ENCODE data around the gene GRM4. TPM values are rescaled to one million over a fixed set of nuclear protein-coding genes. Genes with fewer than 3 reads are reported as not detected.

Gene GRM4
- total RNA-seq, 5 donors from 2014 or later (not counting 1 experiment from before 2014, with no cell fraction given), result 0.10 to 0.38 (median 0.21) TPM; not detected in 1

- DNase-seq (no peak), ATAC-seq (replicated peaks in 1 of 4) (no peak)
- Mint-ChIP-seq H3K36me3 (no peaks in the 10 kb centered on the region), H3K4me3 (no peak overlapping the region), H3K9me3 (no peaks in the 10 kb centered on the region), H3K4me1 (peaks cover 0 to 6% (median 0%) of the 10 kb centered on the region in 3 donors), H3K27ac (no peak overlapping the region), H3K27me3 (peaks cover 4 to 8% of the 10 kb centered on the region in 2 donors)
- ChIA-PET POLR2A (no interaction called here), CTCF (interaction anchor here in 1 of 2 donors (0.5 kb wide), 1 partner anchor 201 kb away, joined by 3 read pairs; no protein-coding TSS in a partner anchor)
- no peaks in the 10 kb centered on the region for H3K4me1 ChIP-seq (ENCODE audit: control insufficient read depth in 1 of 2, extremely low read depth in 1 of 2, insufficient read depth in 2 of 2, low read length in 2 of 2)
- no peaks in the 10 kb centered on the region for H3K9me3 ChIP-seq
- no peaks in the 10 kb centered on the region for H3K36me3 ChIP-seq (ENCODE audit: control insufficient read depth in 2 of 2, extremely low read depth in 1 of 2, insufficient read depth in 1 of 2, low read length in 1 of 2)
- no peak overlapping the region for H3K4me3 ChIP-seq (ENCODE audit: control insufficient read depth in 1 of 2, extremely low read depth in 1 of 2, low read length in 1 of 2)
- H3K27ac ChIP-seq (ENCODE audit: low read length), result no peak overlapping the region
- peaks cover 0 to 25% of the 10 kb centered on the region in 2 experiments for H3K27me3 ChIP-seq (replicated peaks in 1 of 2; ENCODE audit: control insufficient read depth in 2 of 2, extremely low read depth in 1 of 2, insufficient read depth in 2 of 2, low read length in 1 of 2)
- WGBS (ENCODE audit: insufficient coverage), result 88% methylated on average over 19 of the region's 20 CpGs
Observed at GRCh38 chr6:34036357-34037069, 109.4 kb downstream of the GRM4 start.

GRCh38 chr6:34035704-34036356 is 110.1 kb downstream of the GRM4 start:
- Mint-ChIP-seq H3K36me3 (no peaks in the 10 kb centered on the region), H3K9me3 (no peaks in the 10 kb centered on the region), H3K27ac (no peak overlapping the region), H3K27me3 (peaks cover 4 to 8% of the 10 kb centered on the region in 2 donors), H3K4me1 (peaks cover 0 to 6% (median 0%) of the 10 kb centered on the region in 3 donors), H3K4me3 (no peak overlapping the region)
- no peaks in the 10 kb centered on the region for H3K4me1 ChIP-seq (ENCODE audit: control insufficient read depth in 1 of 2, extremely low read depth in 1 of 2, insufficient read depth in 2 of 2, low read length in 2 of 2)
- DNase-seq (no peak), ATAC-seq (replicated peaks in 1 of 4) (no peak)
- ChIA-PET CTCF (no interaction called here), POLR2A (no interaction called here)
- H3K27me3 ChIP-seq (replicated peaks in 1 of 2; ENCODE audit: control insufficient read depth in 2 of 2, extremely low read depth in 1 of 2, insufficient read depth in 2 of 2, low read length in 1 of 2), result peaks cover 0 to 28% of the 10 kb centered on the region in 2 experiments
- no peaks in the 10 kb centered on the region for H3K9me3 ChIP-seq
- no peaks in the 10 kb centered on the region for H3K36me3 ChIP-seq (ENCODE audit: control insufficient read depth in 2 of 2, extremely low read depth in 1 of 2, insufficient read depth in 1 of 2, low read length in 1 of 2)
- 90% methylated on average over 40 of the region's 40 CpGs for WGBS (ENCODE audit: insufficient coverage)
- no peak overlapping the region for H3K27ac ChIP-seq (ENCODE audit: low read length)
- no peak overlapping the region for H3K4me3 ChIP-seq (ENCODE audit: control insufficient read depth in 1 of 2, extremely low read depth in 1 of 2, low read length in 1 of 2)

- WGBS (ENCODE audit: insufficient coverage), result 90% methylated on average over 1 of the region's 1 CpG
- ATAC-seq (replicated peaks in 1 of 4), result no peak
- H3K36me3 Mint-ChIP-seq, result no peaks in the 10 kb centered on the region
Observed at GRCh38 chr6:34035161-34035560, 110.7 kb downstream of the GRM4 start.

GRCh38 chr6:34032856-34033255 is 113.0 kb downstream of the GRM4 start:
- Histone ChIP-seq H3K36me3 (ENCODE audit: control insufficient read depth in 2 of 2, extremely low read depth in 1 of 2, insufficient read depth in 1 of 2, low read length in 1 of 2) (no peaks in the 10 kb centered on the region), H3K27me3 (replicated peaks in 1 of 2; ENCODE audit: control insufficient read depth in 2 of 2, extremely low read depth in 1 of 2, insufficient read depth in 2 of 2, low read length in 1 of 2) (peaks cover 0 to 46% of the 10 kb centered on the region in 2 experiments), H3K9me3 (no peaks in the 10 kb centered on the region), H3K4me1 (ENCODE audit: control insufficient read depth in 1 of 2, extremely low read depth in 1 of 2, insufficient read depth in 2 of 2, low read length in 2 of 2) (no peaks in the 10 kb centered on the region), H3K4me3 (ENCODE audit: control insufficient read depth in 1 of 2, extremely low read depth in 1 of 2, low read length in 1 of 2) (no peak overlapping the region), H3K27ac (ENCODE audit: low read length) (no peak overlapping the region)
- Mint-ChIP-seq H3K9me3 (no peaks in the 10 kb centered on the region), H3K4me1 (peaks cover 0 to 6% (median 0%) of the 10 kb centered on the region in 3 donors), H3K27me3 (peaks cover 4 to 8% of the 10 kb centered on the region in 2 donors), H3K4me3 (no peak overlapping the region), H3K27ac (no peak overlapping the region), H3K36me3 (no peaks in the 10 kb centered on the region)
- 67% methylated on average over 3 of the region's 5 CpGs for WGBS (ENCODE audit: insufficient coverage)
- CTCF ChIA-PET, result no interaction called here
- no peak for DNase-seq
- ATAC-seq (replicated peaks in 1 of 4), result no peak
- POLR2A ChIA-PET, result interaction anchor here in 1 of 2 donors (0.6 kb wide), 1 partner anchor 10 kb away, joined by 6 read pairs; no protein-coding TSS in a partner anchor

More at GRCh38 chr6:34035161-34035560, 110.7 kb downstream of the GRM4 start:
- Mint-ChIP-seq H3K9me3 (no peaks in the 10 kb centered on the region), H3K27me3 (peaks cover 4 to 8% of the 10 kb centered on the region in 2 donors), H3K4me1 (peaks cover 0 to 6% (median 0%) of the 10 kb centered on the region in 3 donors), H3K4me3 (no peak overlapping the region), H3K27ac (no peak overlapping the region)
- ChIA-PET CTCF (no interaction called here), POLR2A (no interaction called here)
- H3K4me1 ChIP-seq (ENCODE audit: control insufficient read depth in 1 of 2, extremely low read depth in 1 of 2, insufficient read depth in 2 of 2, low read length in 2 of 2), result no peaks in the 10 kb centered on the region
- H3K4me3 ChIP-seq (ENCODE audit: control insufficient read depth in 1 of 2, extremely low read depth in 1 of 2, low read length in 1 of 2), result no peak overlapping the region
- peaks cover 0 to 31% of the 10 kb centered on the region in 2 experiments for H3K27me3 ChIP-seq (replicated peaks in 1 of 2; ENCODE audit: control insufficient read depth in 2 of 2, extremely low read depth in 1 of 2, insufficient read depth in 2 of 2, low read length in 1 of 2)
- DNase-seq, result no peak
- H3K27ac ChIP-seq (ENCODE audit: low read length), result no peak overlapping the region
- no peaks in the 10 kb centered on the region for H3K36me3 ChIP-seq (ENCODE audit: control insufficient read depth in 2 of 2, extremely low read depth in 1 of 2, insufficient read depth in 1 of 2, low read length in 1 of 2)
- H3K9me3 ChIP-seq, result no peaks in the 10 kb centered on the region

GRCh38 chr6:34031625-34032383 is 114.1 kb downstream of the GRM4 start:
- POLR2A ChIA-PET, result no interaction called here
- Histone ChIP-seq H3K27me3 (replicated peaks in 1 of 2; ENCODE audit: control insufficient read depth in 2 of 2, extremely low read depth in 1 of 2, insufficient read depth in 2 of 2, low read length in 1 of 2) (peaks cover 0 to 56% of the 10 kb centered on the region in 2 experiments), H3K4me3 (ENCODE audit: control insufficient read depth in 1 of 2, extremely low read depth in 1 of 2, low read length in 1 of 2) (no peak overlapping the region), H3K4me1 (ENCODE audit: control insufficient read depth in 1 of 2, extremely low read depth in 1 of 2, insufficient read depth in 2 of 2, low read length in 2 of 2) (peaks cover 0 to 4% of the 10 kb centered on the region in 2 experiments), H3K9me3 (no peaks in the 10 kb centered on the region), H3K27ac (ENCODE audit: low read length) (no peak overlapping the region), H3K36me3 (ENCODE audit: control insufficient read depth in 2 of 2, extremely low read depth in 1 of 2, insufficient read depth in 1 of 2, low read length in 1 of 2) (no peaks in the 10 kb centered on the region)
- H3K27me3 Mint-ChIP-seq, result peaks cover 4 to 8% of the 10 kb centered on the region in 2 donors
- DNase-seq (no peak), ATAC-seq (replicated peaks in 1 of 4) (no peak)
- WGBS (ENCODE audit: insufficient coverage), result 74% methylated on average over 12 of the region's 12 CpGs
- no peak overlapping the region for H3K27ac Mint-ChIP-seq
- peaks cover 0 to 6% (median 0%) of the 10 kb centered on the region in 3 donors for H3K4me1 Mint-ChIP-seq
- CTCF ChIA-PET, result no interaction called here
- no peaks in the 10 kb centered on the region for H3K36me3 Mint-ChIP-seq
- H3K4me3 Mint-ChIP-seq, result no peak overlapping the region
- no peaks in the 10 kb centered on the region for H3K9me3 Mint-ChIP-seq

GRCh38 chr6:34030831-34031624 is 114.9 kb downstream of the GRM4 start:
- H3K4me1 ChIP-seq (ENCODE audit: control insufficient read depth in 1 of 2, extremely low read depth in 1 of 2, insufficient read depth in 2 of 2, low read length in 2 of 2), result peaks cover 0 to 4% of the 10 kb centered on the region in 2 experiments
- ATAC-seq (replicated peaks in 1 of 4) (no peak), DNase-seq (no peak)
- ChIA-PET CTCF (no interaction called here), POLR2A (no interaction called here)
- no peaks in the 10 kb centered on the region for H3K36me3 ChIP-seq (ENCODE audit: control insufficient read depth in 2 of 2, extremely low read depth in 1 of 2, insufficient read depth in 1 of 2, low read length in 1 of 2)
- H3K27ac Mint-ChIP-seq, result no peak overlapping the region
- no peak overlapping the region for H3K4me3 Mint-ChIP-seq
- 81% methylated on average over 7 of the region's 9 CpGs for WGBS (ENCODE audit: insufficient coverage)
- no peaks in the 10 kb centered on the region for H3K9me3 ChIP-seq
- no peaks in the 10 kb centered on the region for H3K9me3 Mint-ChIP-seq
- H3K4me3 ChIP-seq (ENCODE audit: control insufficient read depth in 1 of 2, extremely low read depth in 1 of 2, low read length in 1 of 2), result no peak overlapping the region
- H3K4me1 Mint-ChIP-seq, result peaks cover 0 to 6% (median 0%) of the 10 kb centered on the region in 3 donors
- H3K27ac ChIP-seq (ENCODE audit: low read length), result no peak overlapping the region
- H3K27me3 ChIP-seq (replicated peaks in 1 of 2; ENCODE audit: control insufficient read depth in 2 of 2, extremely low read depth in 1 of 2, insufficient read depth in 2 of 2, low read length in 1 of 2), result peaks cover 0 to 57% of the 10 kb centered on the region in 2 experiments
- no peaks in the 10 kb centered on the region for H3K36me3 Mint-ChIP-seq
- peaks cover 4 to 8% of the 10 kb centered on the region in 2 donors for H3K27me3 Mint-ChIP-seq

Data from T-cell (primary cell).